GM19328 (cell line): ENCODE results near the gene UBE4B.
"Not testable (repeated sequence)": the region's sequence is repeated elsewhere in the genome, so short reads cannot be mapped to it uniquely, and the experiment has no call there.

ENCODE experiments used
- ATAC-seq: cut with Tn5 transposase; IDR thresholded peaks from one replicate; pipeline ENCODE4 v1.9.1; 2021; ENCODE audit warnings: mild to moderate bottlenecking, moderate library complexity; ENCODE audit not compliant: unreplicated experiment

UBE4B gene

GRCh38 chr1:10170239-10170574 is 137.4 kb downstream of the UBE4B start:
- no peak for ATAC-seq

- ATAC-seq = no peak
Measured at GRCh38 chr1:10171105-10171767, 138.5 kb downstream of the UBE4B start.

- ATAC-seq = no peak
Measured at GRCh38 chr1:10171995-10172669, 139.4 kb downstream of the UBE4B start.

DNA sequence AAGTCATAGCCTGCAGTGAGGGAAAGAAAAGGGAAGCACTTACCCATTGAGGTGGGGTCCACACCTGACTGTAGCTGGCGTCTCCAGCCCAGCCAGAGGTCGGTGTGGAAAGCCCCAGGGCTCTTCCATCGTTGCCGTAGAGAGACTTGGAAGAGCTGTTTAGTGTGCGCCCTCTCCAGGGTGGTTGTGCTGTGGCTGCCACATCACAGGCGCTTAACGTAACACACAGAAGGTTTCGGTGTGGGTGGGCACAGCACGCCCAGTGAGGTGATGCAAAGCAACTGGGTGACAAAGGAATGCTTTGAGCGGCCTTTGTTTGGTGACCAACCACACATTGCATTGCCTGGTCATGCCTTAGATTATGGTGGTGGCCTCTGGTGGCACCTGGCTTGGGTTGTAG is 140.8 kb downstream of the UBE4B start:
- ATAC-seq = no peak

GRCh38 chr1:10177876-10178275 is 145.1 kb downstream of the UBE4B start:
- ATAC-seq = no peak

DNA sequence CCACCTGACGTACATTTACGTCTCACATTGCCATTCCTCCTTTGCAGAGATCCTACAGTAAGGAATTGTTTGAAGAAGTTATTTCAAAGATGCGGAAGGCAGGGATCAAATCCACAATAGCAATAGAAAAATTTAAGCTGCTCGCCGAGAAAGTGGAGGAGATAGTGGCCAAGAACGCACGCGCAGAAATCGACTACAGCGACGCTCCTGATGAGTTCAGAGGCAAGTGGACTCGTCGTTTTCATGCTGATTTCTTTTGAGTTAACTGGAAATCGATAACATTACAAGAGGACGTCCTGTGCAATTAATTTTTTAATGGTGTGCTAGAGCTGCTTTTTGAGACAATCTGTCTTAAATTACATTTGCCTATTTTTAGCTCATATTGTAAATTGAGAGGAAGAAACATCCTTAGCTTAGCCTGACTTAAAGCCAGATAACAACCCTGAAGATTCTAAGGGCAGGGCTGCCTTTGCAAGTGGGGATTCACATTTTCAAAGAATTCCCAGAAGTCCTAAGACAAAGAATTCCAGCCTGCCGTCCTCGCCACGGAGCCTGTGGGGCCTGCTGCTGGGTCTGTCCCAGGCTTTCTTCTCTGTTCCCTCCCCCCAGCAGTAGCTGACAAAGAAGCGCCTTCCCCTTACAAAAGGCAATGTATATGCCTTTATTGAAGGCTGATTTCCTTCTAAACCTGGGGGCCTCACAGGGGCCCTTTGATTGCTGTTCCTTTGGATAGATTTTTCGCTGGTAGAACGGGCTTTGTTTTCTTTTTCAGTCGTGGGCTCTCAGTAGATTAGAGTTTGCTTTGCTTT is 146.0 kb downstream of the UBE4B start:
- ATAC-seq = no peak

GRCh38 chr1:10179406-10180091 is 146.8 kb downstream of the UBE4B start:
- no peak for ATAC-seq

DNA sequence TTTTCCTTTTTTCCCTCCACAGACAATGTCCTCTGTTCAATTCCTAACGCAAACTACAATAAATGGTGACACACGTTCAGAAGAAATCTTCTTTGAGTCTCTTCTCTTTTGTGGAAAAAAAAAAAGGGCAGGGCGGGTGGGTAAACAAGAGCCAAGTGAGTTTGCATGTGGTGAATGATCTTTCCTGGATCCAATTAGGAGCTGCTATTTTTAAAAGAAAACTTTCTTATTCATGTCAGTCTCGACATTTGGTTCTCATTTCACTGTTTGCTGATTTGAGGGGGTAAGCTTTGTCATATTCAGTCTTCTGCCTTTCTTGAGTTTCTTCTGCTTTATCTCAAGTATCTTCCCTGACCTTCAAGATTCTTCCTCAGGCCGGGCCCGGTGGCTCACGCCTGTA is 148.4 kb downstream of the UBE4B start:
- no peak for ATAC-seq

- ATAC-seq = no peak
Measured at GRCh38 chr1:10185759-10186158, 153.0 kb downstream of the UBE4B start.

- ATAC-seq = no peak
Measured at GRCh38 chr1:10186331-10187025, 153.7 kb downstream of the UBE4B start.

GRCh38 chr1:10187026-10187334 is 154.2 kb downstream of the UBE4B start:
- ATAC-seq = no peak

GRCh38 chr1:10188133-10188650 is 155.4 kb downstream of the UBE4B start:
- ATAC-seq = no peak

DNA sequence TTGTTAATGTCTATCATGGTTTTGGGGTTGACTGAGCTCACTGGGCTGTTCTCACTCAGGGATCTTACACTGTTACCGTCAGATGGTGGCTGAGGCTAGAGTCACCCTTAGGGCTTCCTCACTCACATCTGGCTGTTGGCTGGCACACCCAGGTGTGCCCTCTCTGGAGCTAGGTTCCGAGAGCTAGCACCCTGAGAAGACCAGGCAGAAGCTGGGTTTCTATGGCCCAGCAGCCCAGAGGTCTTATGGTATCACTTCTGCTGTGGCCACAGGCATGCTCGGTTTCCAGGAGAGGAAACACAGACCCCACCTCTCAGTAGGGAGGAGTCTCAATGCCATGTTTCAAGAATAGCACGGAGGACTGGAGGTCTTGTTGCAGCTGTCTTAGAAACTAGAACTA is 156.9 kb downstream of the UBE4B start:
- ATAC-seq = no peak

GRCh38 chr1:10192263-10192662 is 159.5 kb downstream of the UBE4B start:
- ATAC-seq = no peak

DNA sequence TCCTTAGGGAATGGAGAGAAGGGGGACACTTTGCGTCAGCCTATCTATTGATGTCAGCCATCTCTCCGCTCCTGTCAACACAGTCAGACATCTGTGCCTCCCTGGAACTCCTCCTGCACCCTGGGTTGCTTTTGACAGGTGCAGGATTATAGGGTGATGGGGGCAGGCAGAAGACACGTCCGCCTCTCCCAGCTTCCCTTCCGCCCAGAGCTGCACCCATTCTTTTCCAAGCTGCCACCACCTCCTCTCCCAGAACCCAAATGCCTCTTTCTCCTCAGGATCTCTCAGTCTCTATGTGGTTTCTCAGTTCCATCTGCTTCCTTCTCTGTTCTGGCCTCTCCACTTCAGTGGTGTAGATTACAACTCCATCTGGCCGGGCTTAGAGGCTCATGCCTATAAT is 160.5 kb downstream of the UBE4B start:
- no peak for ATAC-seq

GRCh38 chr1:10195570-10195969 is 162.8 kb downstream of the UBE4B start:
- no peak for ATAC-seq

DNA sequence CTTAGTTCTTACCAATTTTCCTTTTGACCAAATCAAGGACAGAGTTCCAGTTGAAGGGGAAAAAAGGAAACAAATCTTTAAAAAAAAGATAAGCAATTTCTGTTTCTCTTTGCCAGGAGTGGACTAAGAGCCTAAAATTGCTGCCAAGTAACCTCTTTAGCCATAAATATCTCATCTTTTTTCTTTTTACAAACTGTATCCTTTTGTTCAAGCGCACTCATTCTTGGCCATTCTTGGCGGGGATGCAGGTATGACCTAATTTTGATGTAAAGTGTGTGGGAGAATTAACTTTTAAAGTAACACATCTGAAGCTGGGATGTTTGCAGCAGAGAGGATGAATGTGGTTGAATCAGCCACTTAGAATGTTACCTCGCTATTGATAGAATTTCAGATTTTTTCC is 164.2 kb downstream of the UBE4B start:
- no peak for ATAC-seq

GRCh38 chr1:10200620-10201019 is 167.9 kb downstream of the UBE4B start:
- ATAC-seq = no peak

DNA sequence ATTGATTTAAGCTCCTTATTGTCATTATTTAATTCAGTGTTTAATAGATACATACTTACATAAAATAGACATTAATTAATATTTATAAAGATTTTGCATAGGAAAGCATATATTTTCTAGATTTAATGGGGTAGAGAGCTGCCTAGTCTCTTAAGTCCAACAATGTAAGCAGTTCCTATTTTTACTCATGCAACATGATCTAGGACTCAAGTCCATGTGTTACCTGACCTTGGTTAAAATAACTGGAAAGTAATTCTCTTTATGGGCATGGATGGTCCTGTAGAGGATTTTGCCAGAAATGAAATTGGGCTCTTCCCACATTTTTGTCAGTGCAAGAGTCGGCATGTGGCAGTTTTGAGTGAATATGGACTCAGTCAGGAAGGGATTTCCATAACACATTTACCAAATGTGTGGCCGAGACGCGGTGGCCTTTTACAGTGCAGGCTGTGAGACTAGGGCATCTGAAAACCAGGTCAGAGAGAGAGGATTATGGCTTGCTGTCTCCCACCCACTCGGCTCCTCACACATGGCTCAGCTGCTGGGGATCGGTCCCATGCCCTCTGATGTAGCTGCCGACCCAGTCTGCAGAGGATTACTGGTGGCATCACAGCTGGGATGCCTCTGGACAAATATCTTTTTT is 171.4 kb downstream of the UBE4B start:
- ATAC-seq = no peak

GRCh38 chr1:10205206-10205605 is 172.4 kb downstream of the UBE4B start:
- not testable (repeated sequence) for ATAC-seq
